PC-9 (cell line): ENCODE results near the gene UFC1. TPM values are rescaled to one million over a fixed set of nuclear protein-coding genes. Genes with fewer than 3 reads are reported as not detected.
A peak's percentile ranks its signal among the peaks of the same experiment; 100 is the strongest.

Source experiments
- BruUV-seq: library from RNA; stranded (reverse); fragments of 400-500 nt; replicated peaks from 2 replicates; lab custom pipeline; 2021; lab: Mats Ljungman, UMichigan
- CTCF ChIA-PET: fragments of 300-600 bp; sonication (Branson Sonifier 250); formaldehyde crosslinking; loops from one replicate; lab custom pipeline; 2022; ENCODE audit warnings: antibody characterized with exemption; lab: Charles Lee
- POLR2A ChIA-PET: fragments of 300-600 bp; sonication (Branson Sonifier 250); formaldehyde crosslinking; loops from one replicate; lab custom pipeline; 2022; ENCODE audit warnings: antibody characterized with exemption; ENCODE audit not compliant: unreplicated experiment; lab: Charles Lee
- DNase-seq, 2 experiments: peaks; one replicate each; pipeline versions ENCODE4 v3.0.0 to v3.0.0-alpha.2; 2015 to 2022; ENCODE audit warnings: mixed read lengths in 1 of 2
- H2AFZ ChIP-seq: fragments of 200-600 bp; sonication (generic); 2 replicates; pipeline ENCODE4 v1.8.1; 2017; ENCODE audit warnings: antibody characterized with exemption
- H3F3A ChIP-seq: fragments of 200-600 bp; sonication (generic); 2 replicates; pipeline ENCODE4 v1.8.1; 2017; ENCODE audit warnings: antibody characterized with exemption, mild to moderate bottlenecking, low read depth; ENCODE audit not compliant: insufficient read depth
- H3K27ac ChIP-seq: fragments of 200-600 bp; sonication (generic); 2 replicates; pipeline ENCODE4 v1.6.1; 2016; ENCODE audit warnings: mixed run types
- H3K27me3 ChIP-seq: fragments of 200-600 bp; sonication (generic); 2 replicates; pipeline ENCODE4 v1.6.1; 2016; ENCODE audit warnings: low read depth, mixed run types; ENCODE audit not compliant: insufficient read depth
- H3K36me3 ChIP-seq: fragments of 200-600 bp; sonication (generic); 2 replicates; pipeline ENCODE4 v1.6.1; 2016; ENCODE audit warnings: low read depth, mixed run types
- H3K4me1 ChIP-seq: fragments of 200-600 bp; sonication (generic); replicated peaks from 2 replicates; pipeline ENCODE4 v1.6.1; 2016; ENCODE audit warnings: mixed run types; ENCODE audit not compliant: insufficient read depth
- H3K4me2 ChIP-seq: fragments of 200-600 bp; sonication (generic); 2 replicates; pipeline ENCODE4 v1.6.1; 2017; ENCODE audit warnings: mixed run types
- H3K4me3 ChIP-seq: fragments of 200-600 bp; sonication (generic); 2 replicates; pipeline ENCODE4 v1.6.1; 2016; ENCODE audit warnings: mixed run types
- H3K79me2 ChIP-seq: fragments of 200-600 bp; sonication (generic); 2 replicates; pipeline ENCODE4 v1.6.1; 2017; ENCODE audit warnings: low read depth, mixed run types
- H3K9me2 ChIP-seq: fragments of 200-600 bp; sonication (generic); 2 replicates; pipeline ENCODE4 v1.8.1; 2017; ENCODE audit warnings: mild to moderate bottlenecking; ENCODE audit not compliant: insufficient read depth
- H3K9me3 ChIP-seq: fragments of 200-600 bp; sonication (generic); 2 replicates; pipeline ENCODE4 v1.8.1; 2016; ENCODE audit warnings: low read depth; ENCODE audit not compliant: insufficient read depth
- H4K20me1 ChIP-seq: fragments of 200-600 bp; sonication (generic); 2 replicates; pipeline ENCODE4 v1.8.1; 2017; ENCODE audit not compliant: insufficient read depth
- CTCF ChIP-seq: fragments of 200-600 bp; sonication (generic); conservative IDR thresholded peaks from 2 replicates; pipeline ENCODE4 v1.6.1; 2017; ENCODE audit warnings: mixed run types, antibody characterized with exemption, mild to moderate bottlenecking, moderate library complexity
- EZH2 ChIP-seq: fragments of 200-600 bp; sonication (generic); IDR thresholded peaks from 2 replicates; pipeline ENCODE4 v1.8.0; 2017; ENCODE audit warnings: antibody characterized with exemption, low read depth
- intact Hi-C: fragments of 100-400 bp; cut with micrococcal nuclease; formaldehyde crosslinking; loops from one replicate; pipeline ENCODE4 v1.10.0; 2022; ENCODE audit not compliant: unreplicated experiment
- total RNA-seq: library from RNA; stranded (reverse); gene quantifications from 2 replicates; pipeline ENCODE4 v1.2.3, GENCODE V29; 2021

Gene UFC1
- total RNA-seq, 1 experiment from 2014 or later, result 74.9 TPM

- Histone ChIP-seq H3K27ac (no peak overlapping the region), H3K4me2 (peak overlapping the region; percentile 91), H3K4me1 (peaks cover 18% of the 10 kb centered on the region; the same call in 1 of the 2 replicates), H3F3A (peaks cover 23% of the 10 kb centered on the region), H3K79me2 (peaks cover 32% of the 10 kb centered on the region), H3K9me3 (no peaks in the 10 kb centered on the region), H4K20me1 (no peaks in the 10 kb centered on the region), H3K27me3 (no peaks in the 10 kb centered on the region), H3K9me2 (no peaks in the 10 kb centered on the region), H3K36me3 (peaks cover 16% of the 10 kb centered on the region), H3K4me3 (peak overlapping the region; percentile 94; the same call in 1 of the 2 replicates), H2AFZ (peak overlapping the region; percentile 77)
- CTCF ChIA-PET, result no interaction called here
- POLR2A ChIA-PET, result no interaction called here
- intact Hi-C loops, result no loop called here
- BruUV-seq, result no TSS peak
- no peak for DNase-seq
- no peak for TF ChIP-seq CTCF
- no peak for TF ChIP-seq EZH2
Measured at GRCh38 chr1:161158316-161159010, 4.7 kb downstream of the UFC1 start.

GRCh38 chr1:161159087-161159912, 5.5 kb downstream of the UFC1 start, which contains the start of gene USP21:
Gene USP21, plus strand, starts transcription at chr1:161159500. Its CDS starts 1,141 bp downstream, at chr1:161160641.
- peaks cover 32% of the 10 kb centered on the region for H3K79me2 ChIP-seq
- intact Hi-C loops, result no loop called here
- H3K4me1 ChIP-seq, result peaks cover 18% of the 10 kb centered on the region; the same call in 1 of the 2 replicates
- CTCF ChIA-PET, result no interaction called here
- no peak; the same call in 1 of the 2 replicates for TF ChIP-seq CTCF
- TF ChIP-seq EZH2, result no peak
- TSS peak; percentile 10 for BruUV-seq
- peak within 1 kb of the TSS; percentile 38 for H3K27ac ChIP-seq
- H3K27me3 ChIP-seq, result no peaks in the 10 kb centered on the region
- DNase-seq, result peak; percentile 74 to 88
- no peaks in the 10 kb centered on the region for H4K20me1 ChIP-seq
- POLR2A ChIA-PET, result no interaction called here
- H3K9me2 ChIP-seq, result no peaks in the 10 kb centered on the region
- peaks cover 23% of the 10 kb centered on the region for H3F3A ChIP-seq
- peaks cover 16% of the 10 kb centered on the region for H3K36me3 ChIP-seq
- peak within 1 kb of the TSS; percentile 77 for H2AFZ ChIP-seq
- H3K4me3 ChIP-seq, result peak within 1 kb of the TSS; percentile 94
- peak within 1 kb of the TSS; percentile 91 for H3K4me2 ChIP-seq
- no peaks in the 10 kb centered on the region for H3K9me3 ChIP-seq

GRCh38 chr1:161159913-161160243, 6.1 kb downstream of the UFC1 start:
- Histone ChIP-seq H3K9me3 (no peaks in the 10 kb centered on the region), H3K79me2 (peaks cover 27% of the 10 kb centered on the region), H3K36me3 (peaks cover 16% of the 10 kb centered on the region), H3K9me2 (no peaks in the 10 kb centered on the region), H3K27ac (peak overlapping the region; percentile 38; the same call in 1 of the 2 replicates), H3K27me3 (no peaks in the 10 kb centered on the region), H4K20me1 (no peaks in the 10 kb centered on the region), H3K4me1 (peaks cover 17% of the 10 kb centered on the region), H2AFZ (peak overlapping the region; percentile 77), H3F3A (peaks cover 26% of the 10 kb centered on the region), H3K4me3 (peak overlapping the region; percentile 94), H3K4me2 (peak overlapping the region; percentile 91)
- TF ChIP-seq CTCF, result no peak
- no peak for DNase-seq
- POLR2A ChIA-PET, result no interaction called here
- intact Hi-C loops, result no loop called here
- CTCF ChIA-PET, result no interaction called here
- BruUV-seq, result no TSS peak
